ENCODE measurements around the gene SLC50A1. TPM values are rescaled to one million over a fixed set of nuclear protein-coding genes. Genes with fewer than 3 reads are reported as not detected.
"Not testable (repeated sequence)": the region's sequence is repeated elsewhere in the genome, so short reads cannot be mapped to it uniquely, and the experiment has no call there.

SLC50A1 gene
- total RNA-seq, 1 donor from 2014 or later = 22.8 TPM

DNA sequence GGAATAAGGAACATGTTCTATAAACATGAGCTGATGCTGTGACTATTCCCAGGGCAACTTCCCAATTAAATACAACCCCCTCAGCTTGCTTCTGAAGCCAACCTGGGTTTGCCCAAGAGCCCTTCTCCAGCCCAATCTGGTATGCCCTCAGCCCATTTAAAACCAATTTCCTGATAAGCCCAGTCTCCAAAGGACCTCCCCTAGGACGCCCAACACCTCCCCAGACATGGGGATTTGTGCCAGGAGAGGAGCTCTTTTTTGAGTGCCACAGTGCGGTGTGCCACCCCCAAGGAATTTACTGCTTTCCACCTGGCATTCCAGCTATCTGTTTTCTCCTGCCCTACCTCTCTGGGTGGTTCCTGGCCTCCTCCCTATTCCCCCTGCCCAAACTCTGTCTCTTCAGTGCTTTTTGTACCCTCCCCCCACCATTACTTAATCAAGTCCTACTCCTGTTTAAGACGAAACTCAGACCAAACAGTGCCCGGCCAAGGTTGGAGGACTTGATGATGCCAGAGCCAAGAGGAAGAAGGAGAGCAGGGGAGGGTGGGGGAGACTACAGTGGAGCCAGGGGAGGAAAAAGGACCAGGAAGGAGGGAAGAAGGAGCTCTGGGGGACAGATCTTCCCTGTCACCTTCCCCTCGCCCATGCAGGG, 19.4 kb upstream of the SLC50A1 start:
- Histone ChIP-seq H3K4me3 (ENCODE audit: insufficient read depth, low read depth, low read length) (no peak overlapping the region), H3K27ac (ENCODE audit: low read depth, low read length) (no peak overlapping the region), H3K4me1 (ENCODE audit: insufficient read depth, low read length) (no peaks in the 10 kb centered on the region), H3K4me2 (ENCODE audit: low read length) (no peak overlapping the region), H3K79me2 (ENCODE audit: insufficient read depth, low read length) (no peaks in the 10 kb centered on the region), H2AFZ (ENCODE audit: low read depth, low read length) (no peak overlapping the region), H3K9ac (ENCODE audit: low read length) (no peak overlapping the region), H4K20me1 (ENCODE audit: insufficient read depth, low read length) (no peaks in the 10 kb centered on the region), H3K9me3 (ENCODE audit: insufficient read depth, low read depth, low read length) (no peaks in the 10 kb centered on the region), H3K27me3 (ENCODE audit: insufficient read depth, low read length) (peaks cover 24% of the 10 kb centered on the region), H3K36me3 (ENCODE audit: insufficient read depth, low read length) (no peaks in the 10 kb centered on the region)
- no peak for FAIRE-seq
- H3K4me1 Mint-ChIP-seq (ENCODE audit: low read depth, unreplicated experiment) = no peaks in the 10 kb centered on the region
- H3K9me3 Mint-ChIP-seq (ENCODE audit: unreplicated experiment) = peaks cover under 1% of the 10 kb centered on the region
- no peak for DNase-seq (ENCODE audit: low read depth)
- H3K27me3 Mint-ChIP-seq (ENCODE audit: low read depth, unreplicated experiment) = peaks cover 39% of the 10 kb centered on the region
- no peak overlapping the region for H3K27ac Mint-ChIP-seq (ENCODE audit: unreplicated experiment)
- H3K4me3 Mint-ChIP-seq (ENCODE audit: unreplicated experiment) = no peak overlapping the region
- no peak for TF ChIP-seq CTCF (IDR thresholded peaks at IDR 0.05; ENCODE audit: insufficient read depth, low read depth, low read length)
- no peak for TF ChIP-seq EZH2 (IDR thresholded peaks at IDR 0.05; ENCODE audit: insufficient read depth, low read length)
- no peaks in the 10 kb centered on the region for H3K36me3 Mint-ChIP-seq (ENCODE audit: low read depth, unreplicated experiment)

GRCh38 chr1:155117610-155118009, 18.0 kb upstream of the SLC50A1 start:
- H3K27me3 Mint-ChIP-seq (ENCODE audit: low read depth, unreplicated experiment) = peaks cover 45% of the 10 kb centered on the region

DNA sequence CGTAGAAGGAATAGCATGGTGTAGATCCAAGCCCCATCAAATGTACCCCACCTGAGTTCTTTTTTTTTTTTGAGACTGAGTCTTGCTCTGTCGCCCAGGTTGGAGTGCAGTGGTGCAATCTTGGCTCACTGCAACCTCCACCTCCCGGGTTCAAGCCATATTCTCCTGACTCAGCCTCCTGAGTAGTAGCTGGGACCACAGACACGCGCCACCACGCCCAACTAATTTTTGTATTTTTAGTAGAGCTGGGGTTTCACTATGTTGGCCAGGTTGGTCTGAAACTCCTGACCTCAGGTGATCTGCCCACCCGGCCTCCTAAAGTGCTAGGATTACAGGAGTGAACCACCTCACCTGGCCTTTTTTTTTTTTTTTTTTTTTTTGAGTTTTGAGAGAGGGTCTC, 17.6 kb upstream of the SLC50A1 start:
- not testable (repeated sequence) for H2AFZ ChIP-seq (ENCODE audit: low read depth, low read length); H3K36me3 ChIP-seq (ENCODE audit: insufficient read depth, low read length); DNase-seq (ENCODE audit: low read depth); H3K4me2 ChIP-seq (ENCODE audit: low read length); H4K20me1 ChIP-seq (ENCODE audit: insufficient read depth, low read length); H3K27ac Mint-ChIP-seq (ENCODE audit: unreplicated experiment); H3K4me1 ChIP-seq (ENCODE audit: insufficient read depth, low read length); H3K9me3 ChIP-seq (ENCODE audit: insufficient read depth, low read depth, low read length); H3K9ac ChIP-seq (ENCODE audit: low read length); H3K9me3 Mint-ChIP-seq (ENCODE audit: unreplicated experiment); H3K4me3 ChIP-seq (ENCODE audit: insufficient read depth, low read depth, low read length); H3K36me3 Mint-ChIP-seq (ENCODE audit: low read depth, unreplicated experiment); H3K4me3 Mint-ChIP-seq (ENCODE audit: unreplicated experiment); FAIRE-seq; H3K27ac ChIP-seq (ENCODE audit: low read depth, low read length); H3K4me1 Mint-ChIP-seq (ENCODE audit: low read depth, unreplicated experiment); H3K79me2 ChIP-seq (ENCODE audit: insufficient read depth, low read length)
- H3K27me3 Mint-ChIP-seq (ENCODE audit: low read depth, unreplicated experiment) = peaks cover 45% of the 10 kb centered on the region
- H3K27me3 ChIP-seq (ENCODE audit: insufficient read depth, low read length) = peaks cover 27% of the 10 kb centered on the region

More at GRCh38 chr1:155117610-155118009, 18.0 kb upstream of the SLC50A1 start:
- H4K20me1 ChIP-seq (ENCODE audit: insufficient read depth, low read length) = no peaks in the 10 kb centered on the region
- no peaks in the 10 kb centered on the region for H3K36me3 ChIP-seq (ENCODE audit: insufficient read depth, low read length)
- no peaks in the 10 kb centered on the region for H3K9me3 ChIP-seq (ENCODE audit: insufficient read depth, low read depth, low read length)
- H3K4me1 ChIP-seq (ENCODE audit: insufficient read depth, low read length) = no peaks in the 10 kb centered on the region
- Mint-ChIP-seq H3K4me1 (ENCODE audit: low read depth, unreplicated experiment) (no peaks in the 10 kb centered on the region), H3K36me3 (ENCODE audit: low read depth, unreplicated experiment) (no peaks in the 10 kb centered on the region), H3K4me3 (ENCODE audit: unreplicated experiment) (no peak overlapping the region), H3K9me3 (ENCODE audit: unreplicated experiment) (peaks cover 2% of the 10 kb centered on the region), H3K27ac (ENCODE audit: unreplicated experiment) (no peak overlapping the region)
- H3K4me3 ChIP-seq (ENCODE audit: insufficient read depth, low read depth, low read length) = no peak overlapping the region
- peaks cover 27% of the 10 kb centered on the region for H3K27me3 ChIP-seq (ENCODE audit: insufficient read depth, low read length)
- H3K4me2 ChIP-seq (ENCODE audit: low read length) = no peak overlapping the region
- no peak overlapping the region for H3K27ac ChIP-seq (ENCODE audit: low read depth, low read length)
- H3K9ac ChIP-seq (ENCODE audit: low read length) = no peak overlapping the region
- FAIRE-seq (no peak), DNase-seq (ENCODE audit: low read depth) (no peak)
- H2AFZ ChIP-seq (ENCODE audit: low read depth, low read length) = no peak overlapping the region
- TF ChIP-seq CTCF (IDR thresholded peaks at IDR 0.05; ENCODE audit: insufficient read depth, low read depth, low read length) = no peak
- TF ChIP-seq EZH2 (IDR thresholded peaks at IDR 0.05; ENCODE audit: insufficient read depth, low read length) = no peak
- no peaks in the 10 kb centered on the region for H3K79me2 ChIP-seq (ENCODE audit: insufficient read depth, low read length)

All from astrocyte (in vitro differentiated cells and primary cell).